Gastroesophageal sphincter (tissue), 3 donors: ENCODE measurements around the gene KMT2C.

Experiments used
- CTCF ChIP-seq, 4 experiments: fragments of 200-600 bp in 2 of 4; fragments of 450-650 bp in 2 of 4; sonication (generic) in 1 of 4; IDR thresholded peaks; one replicate each; pipeline ENCODE4 v1.5.1; 2017 to 2019; ENCODE audit warnings: antibody characterized with exemption in 4 of 4, mild to moderate bottlenecking in 2 of 4, moderate library complexity in 2 of 4
- EP300 ChIP-seq: sonication (generic); formaldehyde crosslinking; IDR thresholded peaks from one replicate; pipeline ENCODE4 v1.6.1; 2017; ENCODE audit warnings: antibody characterized with exemption, mild to moderate bottlenecking
- POLR2AphosphoS5 ChIP-seq: sonication (generic); formaldehyde crosslinking; IDR thresholded peaks from one replicate; pipeline ENCODE4 v1.6.1; 2017; ENCODE audit warnings: antibody characterized with exemption

- no peak for TF ChIP-seq EP300
- no peak for TF ChIP-seq CTCF (IDR thresholded peaks at IDR 0.05)
- TF ChIP-seq POLR2AphosphoS5: no peak
Measured at GRCh38 chr7:152430854-152431253, 4.9 kb downstream of the KMT2C start.
